H9 (cell line): Measurements from ENCODE around the gene OR51B5. TPM values are rescaled to one million over a fixed set of nuclear protein-coding genes. Genes with fewer than 3 reads are reported as not detected.

ENCODE experiments used
- DNase-seq: peaks from one replicate; pipeline ENCODE4 v3.0.0-alpha.2; 2017
- H2AFZ ChIP-seq: one replicate; pipeline ENCODE4 v1.6.1; 2013; ENCODE audit warnings: mild to moderate bottlenecking, low read length, control low read depth, moderate library complexity
- H2AK5ac ChIP-seq: 2 replicates; pipeline ENCODE4 v1.6.1; 2013; ENCODE audit warnings: low read length, control low read depth, mixed read lengths; ENCODE audit not compliant: insufficient read length
- H2BK120ac ChIP-seq: one replicate; pipeline ENCODE4 v1.6.1; 2013; ENCODE audit warnings: low read depth, mild to moderate bottlenecking, low read length, control low read depth, inconsistent platforms; ENCODE audit not compliant: poor library complexity, severe bottlenecking
- H2BK12ac ChIP-seq: 2 replicates; pipeline ENCODE4 v1.6.1; 2013; ENCODE audit warnings: low read length, control low read depth, mixed read lengths, low read depth; ENCODE audit not compliant: insufficient read length
- H2BK15ac ChIP-seq: 2 replicates; pipeline ENCODE4 v1.6.1; 2013; ENCODE audit warnings: low read depth, low read length, control low read depth
- H2BK20ac ChIP-seq: one replicate; pipeline ENCODE4 v1.6.1; 2013; ENCODE audit warnings: low read depth, mild to moderate bottlenecking, low read length, control low read depth, inconsistent platforms; ENCODE audit not compliant: poor library complexity, severe bottlenecking
- H2BK5ac ChIP-seq: 2 replicates; pipeline ENCODE4 v1.6.1; 2013; ENCODE audit warnings: low read length, control low read depth, mixed read lengths; ENCODE audit not compliant: insufficient read length
- H3K14ac ChIP-seq: 2 replicates; pipeline ENCODE4 v1.6.1; 2013; ENCODE audit warnings: low read length, control low read depth; ENCODE audit not compliant: insufficient read depth
- H3K18ac ChIP-seq: 2 replicates; pipeline ENCODE4 v1.6.1; 2013; ENCODE audit warnings: low read depth, mild to moderate bottlenecking, mixed read lengths, low read length, control low read depth; ENCODE audit not compliant: insufficient read length
- H3K23ac ChIP-seq: 2 replicates; pipeline ENCODE4 v1.6.1; 2013; ENCODE audit warnings: low read length, control low read depth, mixed read lengths, low read depth; ENCODE audit not compliant: insufficient read length
- H3K23me2 ChIP-seq: 2 replicates; pipeline ENCODE4 v1.6.1; 2013; ENCODE audit warnings: low read depth, mild to moderate bottlenecking, mixed read lengths, low read length, control low read depth; ENCODE audit not compliant: insufficient read length, poor library complexity, severe bottlenecking
- H3K27ac ChIP-seq: 2 replicates; pipeline ENCODE4 v1.5.1; 2013; ENCODE audit warnings: low read length, control low read depth, mixed read lengths, low read depth; ENCODE audit not compliant: insufficient read length
- H3K27me3 ChIP-seq: 2 replicates; pipeline ENCODE4 v1.6.1; 2013; ENCODE audit warnings: low read length, control low read depth, inconsistent platforms; ENCODE audit not compliant: insufficient read depth
- H3K4ac ChIP-seq: 2 replicates; pipeline ENCODE4 v1.6.1; 2013; ENCODE audit warnings: low read depth, mild to moderate bottlenecking, control low read depth, inconsistent platforms, low read length, moderate library complexity
- H3K4me1 ChIP-seq: 2 replicates; pipeline ENCODE4 v1.6.1; 2013; ENCODE audit warnings: low read length, control low read depth, inconsistent platforms; ENCODE audit not compliant: insufficient read depth
- H3K4me2 ChIP-seq: 2 replicates; pipeline ENCODE4 v1.6.1; 2013; ENCODE audit warnings: low read length, control low read depth, mixed read lengths; ENCODE audit not compliant: insufficient read length, insufficient read depth
- H3K56ac ChIP-seq: 2 replicates; pipeline ENCODE4 v1.6.1; 2013; ENCODE audit warnings: low read depth, mild to moderate bottlenecking, mixed read lengths, low read length, control low read depth; ENCODE audit not compliant: insufficient read length
- H3K79me1 ChIP-seq: 2 replicates; pipeline ENCODE4 v1.6.1; 2013; ENCODE audit warnings: low read depth, mild to moderate bottlenecking, moderate library complexity, low read length, control low read depth, inconsistent platforms; ENCODE audit not compliant: insufficient read depth, poor library complexity, severe bottlenecking
- H3K79me2 ChIP-seq: 2 replicates; pipeline ENCODE4 v1.6.1; 2013; ENCODE audit warnings: low read length, control low read depth, inconsistent platforms; ENCODE audit not compliant: insufficient read depth
- H3K9ac ChIP-seq: 2 replicates; pipeline ENCODE4 v1.6.1; 2013; ENCODE audit warnings: low read length, control low read depth, mixed read lengths; ENCODE audit not compliant: insufficient read length; ENCODE audit errors: extremely low read depth
- H3K9me3 ChIP-seq: one replicate; pipeline ENCODE4 v1.6.1; 2013; ENCODE audit warnings: low read depth, low read length, inconsistent platforms; ENCODE audit not compliant: control insufficient read depth
- H3T11ph ChIP-seq: one replicate; pipeline ENCODE4 v1.6.1; 2013; ENCODE audit warnings: mild to moderate bottlenecking, low read length, control low read depth, inconsistent platforms
- H4K20me1 ChIP-seq: one replicate; pipeline ENCODE4 v1.6.1; 2013; ENCODE audit not compliant: control insufficient read depth, insufficient read length, insufficient read depth
- H4K5ac ChIP-seq: 2 replicates; pipeline ENCODE4 v1.6.1; 2013; ENCODE audit warnings: low read depth, mild to moderate bottlenecking, mixed read lengths, low read length, control low read depth; ENCODE audit not compliant: insufficient read length
- H4K8ac ChIP-seq: replicated peaks from 2 replicates; pipeline ENCODE4 v1.6.1; 2013; ENCODE audit warnings: low read length, control low read depth, mixed read lengths, low read depth; ENCODE audit not compliant: insufficient read length
- H4K91ac ChIP-seq: 2 replicates; pipeline ENCODE4 v1.6.1; 2013; ENCODE audit warnings: low read depth, mild to moderate bottlenecking, moderate library complexity, mixed read lengths, low read length, control low read depth; ENCODE audit not compliant: insufficient read length
- H3K27ac Mint-ChIP-seq, 3 experiments: 2 replicates in 2 of 3; 3 replicates in 1 of 3; pipeline ENCODE4 v1.8.0; 2020 to 2021; ENCODE audit warnings: mixed read lengths in 3 of 3, mild to moderate bottlenecking in 1 of 3, moderate library complexity in 1 of 3
- H3K27me3 Mint-ChIP-seq: 2 replicates; pipeline ENCODE4 v1.8.0; 2021; ENCODE audit warnings: low read depth, mild to moderate bottlenecking, moderate library complexity, mixed read lengths
- H3K36me3 Mint-ChIP-seq, 3 experiments: 2 replicates in 2 of 3; 3 replicates in 1 of 3; pipeline ENCODE4 v1.8.0; 2020 to 2021; ENCODE audit warnings: low read depth in 3 of 3, mixed read lengths in 3 of 3; ENCODE audit not compliant: insufficient read depth in 1 of 3
- H3K4me1 Mint-ChIP-seq, 2 experiments: 2 replicates each; pipeline ENCODE4 v1.8.0; 2020; ENCODE audit warnings: mixed read lengths in 2 of 2
- H3K4me3 Mint-ChIP-seq, 2 experiments: 2 replicates in 1 of 2; 3 replicates in 1 of 2; pipeline ENCODE4 v1.8.0; 2020 to 2021; ENCODE audit warnings: mild to moderate bottlenecking in 2 of 2, mixed read lengths in 2 of 2, moderate library complexity in 1 of 2
- H3K9me3 Mint-ChIP-seq, 2 experiments: 2 replicates in 1 of 2; 3 replicates in 1 of 2; pipeline ENCODE4 v1.8.0; 2020; ENCODE audit warnings: mild to moderate bottlenecking in 2 of 2, mixed read lengths in 2 of 2, moderate library complexity in 1 of 2
- CTCF ChIP-seq: fragments of 200-600 bp; sonication (generic); conservative IDR thresholded peaks from 3 replicates; pipeline ENCODE4 v1.8.0; 2021; ENCODE audit warnings: antibody characterized with exemption, mild to moderate bottlenecking
- WGBS: extraction: QIAGEN DNeasy Blood & Tissue Kit; methylation state at CpG from one replicate; pipeline ENCODE4 v1.1.7; 2013; ENCODE audit warnings: missing lambda C conversion rate, low lambda C conversion rate, mixed read lengths; ENCODE audit not compliant: insufficient read length; ENCODE audit errors: extremely low coverage; 5-methylcytosine and 5-hydroxymethylcytosine counted together
- total RNA-seq: library from RNA; stranded (reverse); gene quantifications from 2 replicates; pipeline ENCODE4 v1.2.1, GENCODE V29; 2021

The OR51B5 gene
- total RNA-seq, 1 experiment from 2014 or later = not detected

- H3K23ac ChIP-seq = no peak overlapping the region
- H3K4me3 Mint-ChIP-seq = no peak overlapping the region
- DNase-seq = no peak
- H3K9me3 ChIP-seq = no peaks in the 10 kb centered on the region
- H3K27ac ChIP-seq = no peak overlapping the region
- no peaks in the 10 kb centered on the region for H3K27me3 ChIP-seq
- no peak overlapping the region for H2BK20ac ChIP-seq
- H4K8ac ChIP-seq = no peak overlapping the region
- no peak overlapping the region for H3K9ac ChIP-seq
- H2BK12ac ChIP-seq = no peak overlapping the region
- H2AFZ ChIP-seq = no peak overlapping the region
- no peak overlapping the region for H3K14ac ChIP-seq
- no peak overlapping the region for H2BK120ac ChIP-seq
- H3K79me1 ChIP-seq = no peaks in the 10 kb centered on the region
- WGBS = no CpG with 5 or more reads among the region's 2 CpGs
- H3K27ac Mint-ChIP-seq = no peak overlapping the region
- H3T11ph ChIP-seq = no peak overlapping the region
- H3K18ac ChIP-seq = no peak overlapping the region
- no peaks in the 10 kb centered on the region for H3K36me3 Mint-ChIP-seq
- no peak overlapping the region for H2BK5ac ChIP-seq
- H3K27me3 Mint-ChIP-seq = no peaks in the 10 kb centered on the region
- H3K4me1 Mint-ChIP-seq = no peaks in the 10 kb centered on the region
- no peaks in the 10 kb centered on the region for H3K79me2 ChIP-seq
- no peaks in the 10 kb centered on the region for H3K9me3 Mint-ChIP-seq
- H4K20me1 ChIP-seq = no peaks in the 10 kb centered on the region
- no peaks in the 10 kb centered on the region for H3K23me2 ChIP-seq
- H3K4ac ChIP-seq = no peak overlapping the region
- H2AK5ac ChIP-seq = no peak overlapping the region
- no peak overlapping the region for H3K4me2 ChIP-seq
- H4K5ac ChIP-seq = no peak overlapping the region
- no peak overlapping the region for H4K91ac ChIP-seq
- no peak overlapping the region for H2BK15ac ChIP-seq
- TF ChIP-seq CTCF = no peak
- H3K4me1 ChIP-seq = no peaks in the 10 kb centered on the region
- no peak overlapping the region for H3K56ac ChIP-seq
Observed at GRCh38 chr11:5307256-5308019, 35.9 kb downstream of the OR51B5 start.
